Smooth muscle cell (in vitro differentiated cells): ENCODE data around the gene RECQL. TPM values are rescaled to one million over a fixed set of nuclear protein-coding genes. Genes with fewer than 3 reads are reported as not detected.

ENCODE experiments used
- DNase-seq: peaks from one replicate; lab custom pipeline; 2025; ENCODE audit not compliant: unreplicated experiment; lab: John Stamatoyannopoulos, UW
- H2AFZ ChIP-seq: fragments of 200-600 bp; sonication (generic); 2 replicates; pipeline ENCODE4 v1.6.0; 2016; ENCODE audit warnings: antibody characterized with exemption, low read depth, mild to moderate bottlenecking
- H3F3A ChIP-seq: fragments of 200-600 bp; sonication (generic); 2 replicates; pipeline ENCODE4 v1.6.0; 2017; ENCODE audit warnings: antibody characterized with exemption, low read depth
- H3K27ac ChIP-seq: fragments of 200-600 bp; sonication (generic); 2 replicates; pipeline ENCODE4 v1.5.1; 2016; ENCODE audit warnings: low read depth, mild to moderate bottlenecking
- H3K27me3 ChIP-seq: fragments of 200-600 bp; sonication (generic); 2 replicates; pipeline ENCODE4 v1.6.1; 2016; ENCODE audit warnings: low read depth, mild to moderate bottlenecking
- H3K36me3 ChIP-seq: fragments of 200-600 bp; sonication (generic); 2 replicates; pipeline ENCODE4 v1.5.1; 2016; ENCODE audit warnings: low read depth
- H3K4me1 ChIP-seq: fragments of 200-600 bp; sonication (generic); 2 replicates; pipeline ENCODE4 v1.5.1; 2016; ENCODE audit warnings: low read depth
- H3K4me2 ChIP-seq: fragments of 200-600 bp; sonication (generic); 2 replicates; pipeline ENCODE4 v1.6.0; 2016; ENCODE audit warnings: mild to moderate bottlenecking
- H3K4me3 ChIP-seq: fragments of 200-600 bp; sonication (generic); 2 replicates; pipeline ENCODE4 v1.5.1; 2016; ENCODE audit warnings: mild to moderate bottlenecking
- H3K79me2 ChIP-seq: fragments of 200-600 bp; sonication (generic); 2 replicates; pipeline ENCODE4 v1.6.0; 2016; ENCODE audit warnings: low read depth, mild to moderate bottlenecking
- H3K9ac ChIP-seq: fragments of 200-600 bp; sonication (generic); 2 replicates; pipeline ENCODE4 v1.6.0; 2016; ENCODE audit warnings: low read depth
- H3K9me3 ChIP-seq: fragments of 200-600 bp; sonication (generic); replicated peaks from 2 replicates; pipeline ENCODE4 v1.5.1; 2016; ENCODE audit warnings: low read depth
- H4K20me1 ChIP-seq: fragments of 200-600 bp; sonication (generic); 2 replicates; pipeline ENCODE4 v1.6.0; 2016; ENCODE audit warnings: low read depth
- CTCF ChIP-seq: fragments of 200-600 bp; sonication (generic); IDR thresholded peaks from 2 replicates; pipeline ENCODE4 v1.5.1; 2017; ENCODE audit warnings: borderline replicate concordance, mild to moderate bottlenecking, antibody characterized with exemption; ENCODE audit not compliant: insufficient read depth, poor library complexity, severe bottlenecking
- WGBS: methylation state at CpG from one replicate; pipeline ENCODE4 v1.1.7; 2016; ENCODE audit warnings: low lambda C conversion rate; 5-methylcytosine and 5-hydroxymethylcytosine counted together
- polyA plus RNA-seq: library from polyadenylated mRNA; unstranded; fragments of >200 nt; fragmentation: Nextera tagmentation; extraction: Ambion mirVana; gene quantifications from 2 replicates; pipeline ENCODE4 v1.2.1, GENCODE V29; 2016
- total RNA-seq: library from RNA; depleted of rRNA; stranded (reverse); fragments of >200 nt; gene quantifications from 2 replicates; pipeline ENCODE4 v1.2.3, GENCODE V29; 2014

Gene RECQL
- total and polyA plus RNA-seq, 2 experiments from 2014 or later, result 34.5 to 75.3 TPM

- Histone ChIP-seq H3K9me3 (no peaks in the 10 kb centered on the region), H2AFZ (no peak overlapping the region), H3F3A (no peaks in the 10 kb centered on the region), H3K4me3 (no peak overlapping the region), H3K4me2 (no peak overlapping the region), H3K27ac (no peak overlapping the region), H3K4me1 (no peaks in the 10 kb centered on the region), H3K9ac (no peak overlapping the region), H3K27me3 (peaks cover 21% of the 10 kb centered on the region), H3K36me3 (no peaks in the 10 kb centered on the region), H4K20me1 (no peaks in the 10 kb centered on the region), H3K79me2 (no peaks in the 10 kb centered on the region)
- DNase-seq, result no peak
- TF ChIP-seq CTCF, result no peak
Observed at GRCh38 chr12:21523148-21523547, 21.7 kb upstream of the RECQL start.

- DNase-seq, result no peak
- 94% methylated on average over 1 of the region's 1 CpG for WGBS
- H3K4me3 ChIP-seq, result no peak overlapping the region
- no peak overlapping the region for H2AFZ ChIP-seq
- no peaks in the 10 kb centered on the region for H3K79me2 ChIP-seq
- no peaks in the 10 kb centered on the region for H3K4me1 ChIP-seq
- H3K27me3 ChIP-seq, result peaks cover 6% of the 10 kb centered on the region
- H3K27ac ChIP-seq, result no peak overlapping the region
- no peaks in the 10 kb centered on the region for H3K9me3 ChIP-seq
- no peak overlapping the region for H3K4me2 ChIP-seq
- TF ChIP-seq CTCF, result no peak
- no peaks in the 10 kb centered on the region for H3F3A ChIP-seq
- peaks cover 3% of the 10 kb centered on the region for H3K36me3 ChIP-seq
- H4K20me1 ChIP-seq, result no peaks in the 10 kb centered on the region
- no peak overlapping the region for H3K9ac ChIP-seq
Observed at GRCh38 chr12:21521541-21521940, 20.1 kb upstream of the RECQL start.

- Histone ChIP-seq H2AFZ (no peak overlapping the region), H3K4me3 (no peak overlapping the region), H4K20me1 (peaks cover 30% of the 10 kb centered on the region), H3K27me3 (no peaks in the 10 kb centered on the region), H3K9me3 (no peaks in the 10 kb centered on the region), H3K9ac (no peak overlapping the region), H3K4me1 (no peaks in the 10 kb centered on the region), H3K27ac (no peak overlapping the region), H3K79me2 (no peaks in the 10 kb centered on the region), H3K4me2 (no peak overlapping the region), H3F3A (no peaks in the 10 kb centered on the region), H3K36me3 (peaks cover 19% of the 10 kb centered on the region)
- 98% methylated on average over 3 of the region's 3 CpGs for WGBS
- no peak for TF ChIP-seq CTCF
- no peak for DNase-seq
Observed at GRCh38 chr12:21518451-21518850, 17.0 kb upstream of the RECQL start.

- Histone ChIP-seq H3F3A (no peaks in the 10 kb centered on the region), H3K4me2 (no peak overlapping the region), H3K27ac (no peak overlapping the region), H3K9me3 (no peaks in the 10 kb centered on the region), H3K27me3 (no peaks in the 10 kb centered on the region), H3K4me1 (no peaks in the 10 kb centered on the region), H4K20me1 (peaks cover 52% of the 10 kb centered on the region), H3K36me3 (peaks cover 19% of the 10 kb centered on the region), H3K4me3 (no peak overlapping the region), H3K9ac (no peak overlapping the region), H3K79me2 (no peaks in the 10 kb centered on the region), H2AFZ (no peak overlapping the region)
- no peak for DNase-seq
- WGBS, result 97% methylated on average over 2 of the region's 2 CpGs
- no peak for TF ChIP-seq CTCF
Observed at GRCh38 chr12:21516281-21516680, 14.8 kb upstream of the RECQL start.
